ENCODE measurements around the gene RPL26. TPM values are rescaled to one million over a fixed set of nuclear protein-coding genes. Genes with fewer than 3 reads are reported as not detected.

Gene RPL26
- total RNA-seq, 1 donor from 2014 or later, result 1,699 TPM

DNA sequence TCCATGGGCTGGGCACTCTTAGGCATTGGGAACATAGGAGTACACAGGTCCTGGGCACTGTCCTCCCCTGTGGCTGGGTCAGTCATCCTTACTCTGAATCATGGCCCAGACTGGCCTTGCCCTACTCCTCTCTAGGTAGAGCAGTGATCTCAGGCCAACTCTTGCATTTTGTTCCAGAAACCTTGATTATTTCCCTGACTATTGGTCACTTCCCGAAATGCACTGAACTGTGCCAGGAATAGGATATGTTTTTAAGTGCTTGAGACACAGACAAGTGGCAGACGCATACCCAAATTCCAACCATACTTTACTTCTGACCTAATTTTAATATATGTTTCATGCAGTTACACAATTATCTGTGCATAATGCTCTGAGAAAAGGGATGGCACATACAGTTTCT lies 16.8 kb downstream of the RPL26 start:
- TF ChIP-seq, protein P1, sequence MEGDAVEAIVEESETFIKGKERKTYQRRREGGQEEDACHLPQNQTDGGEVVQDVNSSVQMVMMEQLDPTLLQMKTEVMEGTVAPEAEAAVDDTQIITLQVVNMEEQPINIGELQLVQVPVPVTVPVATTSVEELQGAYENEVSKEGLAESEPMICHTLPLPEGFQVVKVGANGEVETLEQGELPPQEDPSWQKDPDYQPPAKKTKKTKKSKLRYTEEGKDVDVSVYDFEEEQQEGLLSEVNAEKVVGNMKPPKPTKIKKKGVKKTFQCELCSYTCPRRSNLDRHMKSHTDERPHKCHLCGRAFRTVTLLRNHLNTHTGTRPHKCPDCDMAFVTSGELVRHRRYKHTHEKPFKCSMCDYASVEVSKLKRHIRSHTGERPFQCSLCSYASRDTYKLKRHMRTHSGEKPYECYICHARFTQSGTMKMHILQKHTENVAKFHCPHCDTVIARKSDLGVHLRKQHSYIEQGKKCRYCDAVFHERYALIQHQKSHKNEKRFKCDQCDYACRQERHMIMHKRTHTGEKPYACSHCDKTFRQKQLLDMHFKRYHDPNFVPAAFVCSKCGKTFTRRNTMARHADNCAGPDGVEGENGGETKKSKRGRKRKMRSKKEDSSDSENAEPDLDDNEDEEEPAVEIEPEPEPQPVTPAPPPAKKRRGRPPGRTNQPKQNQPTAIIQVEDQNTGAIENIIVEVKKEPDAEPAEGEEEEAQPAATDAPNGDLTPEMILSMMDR (IDR thresholded peaks at IDR 0.05; ENCODE audit: unreplicated experiment), result no peak
- no peak for DNase-seq (ENCODE audit: low spot score, unreplicated experiment)
- peaks cover 22% of the 10 kb centered on the region for H3K36me3 Mint-ChIP-seq (ENCODE audit: insufficient read depth)
- H3K27ac Mint-ChIP-seq, result no peak overlapping the region
- H3K27me3 Mint-ChIP-seq, result no peaks in the 10 kb centered on the region
- H3K4me3 Mint-ChIP-seq (ENCODE audit: low read depth), result no peak overlapping the region
- H3K9me3 Mint-ChIP-seq (ENCODE audit: low read depth), result no peaks in the 10 kb centered on the region
- peaks cover 2% of the 10 kb centered on the region for H3K4me1 Mint-ChIP-seq (ENCODE audit: low read depth)

DNA sequence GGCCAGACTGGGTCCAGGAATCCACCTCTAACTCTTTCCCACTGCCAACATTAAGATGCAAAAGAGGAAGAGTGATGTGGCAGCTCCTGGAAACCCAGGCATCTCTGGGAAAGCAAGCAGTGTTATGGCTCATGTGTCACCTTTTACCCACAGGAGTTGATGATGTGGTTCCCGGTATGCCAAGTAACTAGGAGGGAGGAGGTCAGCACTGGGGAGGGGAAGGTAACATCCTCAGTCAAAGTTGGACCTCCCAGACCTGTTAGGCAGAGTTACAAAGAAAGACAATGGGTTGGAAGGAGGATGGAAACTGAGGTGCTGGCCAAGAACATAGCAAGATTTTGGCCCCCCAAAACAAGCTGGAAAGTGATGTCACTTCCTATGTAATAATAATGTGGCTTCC lies 17.9 kb downstream of the RPL26 start:
- no peak overlapping the region for H3K4me3 Mint-ChIP-seq (ENCODE audit: low read depth)
- no peak for DNase-seq (ENCODE audit: low spot score, unreplicated experiment)
- no peaks in the 10 kb centered on the region for H3K27me3 Mint-ChIP-seq

DNA sequence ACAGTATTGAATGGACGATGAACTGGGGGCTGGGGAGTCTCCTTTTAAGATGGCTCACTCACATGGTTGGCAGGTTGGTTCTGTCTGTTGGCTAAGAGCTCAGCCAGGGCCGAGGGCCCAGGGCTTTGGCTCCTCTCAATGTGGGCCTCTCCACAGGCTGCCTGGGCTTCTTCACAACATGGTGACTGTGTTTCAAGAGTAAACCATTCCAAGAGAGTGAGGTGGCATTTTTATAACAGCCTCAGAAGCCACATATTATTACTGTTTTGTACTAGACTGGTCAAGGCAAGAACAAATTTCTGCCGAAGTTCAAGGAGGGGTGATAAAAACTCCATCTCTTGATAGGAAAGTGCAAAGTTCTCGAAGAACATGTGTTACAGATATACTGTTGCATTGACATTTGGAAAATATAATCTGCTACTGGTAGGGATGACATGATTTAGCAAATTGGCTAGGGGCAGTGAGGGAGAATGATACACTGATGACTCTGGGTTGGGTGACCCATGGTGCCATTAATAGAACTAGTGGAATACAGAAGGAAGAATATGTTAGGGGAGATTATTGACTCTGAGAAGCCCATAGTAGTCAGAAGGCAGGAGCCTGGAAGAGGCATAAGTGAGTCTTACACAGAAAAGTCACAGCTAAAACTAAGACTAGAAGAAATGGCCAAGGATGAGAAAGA lies 20.2 kb downstream of the RPL26 start:
- no peaks in the 10 kb centered on the region for H3K27me3 Mint-ChIP-seq
- TF ChIP-seq, protein P1 (IDR thresholded peaks at IDR 0.05; ENCODE audit: unreplicated experiment), result no peak
- no peaks in the 10 kb centered on the region for H3K9me3 Mint-ChIP-seq (ENCODE audit: low read depth)
- peaks cover 6% of the 10 kb centered on the region for H3K36me3 Mint-ChIP-seq (ENCODE audit: insufficient read depth)
- no peak for DNase-seq (ENCODE audit: low spot score, unreplicated experiment)
- H3K4me1 Mint-ChIP-seq (ENCODE audit: low read depth), result peaks cover 20% of the 10 kb centered on the region
- peak overlapping the region; percentile 62 for H3K27ac Mint-ChIP-seq
- no peak overlapping the region for H3K4me3 Mint-ChIP-seq (ENCODE audit: low read depth)

More for the DNA sequence above, 17.9 kb downstream of the RPL26 start:
- H3K27ac Mint-ChIP-seq, result peak overlapping the region; percentile 71
- TF ChIP-seq, protein P1 (IDR thresholded peaks at IDR 0.05; ENCODE audit: unreplicated experiment), result no peak
- peaks cover 12% of the 10 kb centered on the region for H3K4me1 Mint-ChIP-seq (ENCODE audit: low read depth)
- H3K36me3 Mint-ChIP-seq (ENCODE audit: insufficient read depth), result peaks cover 18% of the 10 kb centered on the region
- H3K9me3 Mint-ChIP-seq (ENCODE audit: low read depth), result no peaks in the 10 kb centered on the region

DNA sequence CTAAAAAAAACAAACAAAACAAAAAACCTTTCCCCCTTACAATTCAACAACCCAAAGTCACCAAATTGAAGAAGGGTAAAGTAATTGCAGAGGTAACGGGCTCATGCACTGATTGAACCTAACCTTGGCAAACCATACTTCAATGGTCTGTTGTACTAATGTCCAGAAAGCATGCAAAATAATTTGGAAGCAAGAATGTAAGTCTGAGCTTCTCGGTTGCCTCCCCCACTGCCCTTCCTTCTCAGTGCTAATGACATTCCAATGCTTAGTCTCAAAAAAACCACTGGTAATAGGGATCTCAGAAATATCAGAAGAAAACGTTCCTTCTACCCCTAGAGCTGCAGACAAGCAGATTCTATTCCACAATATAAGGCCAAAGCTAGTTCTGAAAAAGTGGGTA lies 22.2 kb downstream of the RPL26 start:
- peaks cover 20% of the 10 kb centered on the region for H3K4me1 Mint-ChIP-seq (ENCODE audit: low read depth)
- no peaks in the 10 kb centered on the region for H3K27me3 Mint-ChIP-seq
- no peaks in the 10 kb centered on the region for H3K9me3 Mint-ChIP-seq (ENCODE audit: low read depth)
- peak overlapping the region; percentile 53 for H3K27ac Mint-ChIP-seq
- H3K4me3 Mint-ChIP-seq (ENCODE audit: low read depth), result no peak overlapping the region
- TF ChIP-seq, protein P1 (IDR thresholded peaks at IDR 0.05; ENCODE audit: unreplicated experiment), result no peak
- no peak for DNase-seq (ENCODE audit: low spot score, unreplicated experiment)
- peaks cover 9% of the 10 kb centered on the region for H3K36me3 Mint-ChIP-seq (ENCODE audit: insufficient read depth)

DNA sequence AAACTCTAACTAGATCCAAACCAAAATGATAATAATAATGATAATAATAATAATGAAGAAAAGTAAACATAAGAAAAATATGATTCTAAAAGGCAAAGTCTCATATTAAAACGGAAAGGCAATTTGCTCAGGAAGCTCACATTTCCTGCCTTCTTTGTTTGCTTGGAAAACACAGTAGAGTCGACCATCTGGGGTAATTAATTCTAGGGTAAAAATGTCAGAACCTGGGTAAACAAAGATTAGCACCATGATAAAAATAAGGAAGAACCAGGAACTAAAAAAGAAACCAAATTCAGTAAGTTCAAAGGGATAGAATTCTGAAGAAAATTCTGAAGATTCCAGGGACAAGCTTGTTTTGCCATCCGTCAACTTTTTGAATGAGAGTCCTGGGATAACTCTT lies 22.7 kb downstream of the RPL26 start:
- no peaks in the 10 kb centered on the region for H3K27me3 Mint-ChIP-seq
- H3K27ac Mint-ChIP-seq, result peak overlapping the region; percentile 89
- H3K36me3 Mint-ChIP-seq (ENCODE audit: insufficient read depth), result peaks cover 7% of the 10 kb centered on the region
- peaks cover 20% of the 10 kb centered on the region for H3K4me1 Mint-ChIP-seq (ENCODE audit: low read depth)
- peak overlapping the region; percentile 38 for H3K4me3 Mint-ChIP-seq (ENCODE audit: low read depth)
- H3K9me3 Mint-ChIP-seq (ENCODE audit: low read depth), result no peaks in the 10 kb centered on the region
- TF ChIP-seq, protein P1 (IDR thresholded peaks at IDR 0.05; ENCODE audit: unreplicated experiment), result no peak
- DNase-seq (ENCODE audit: low spot score, unreplicated experiment), result no peak

Data from progenitor cell of endocrine pancreas (in vitro differentiated cells).